ENCODE results near the gene TRIM8. TPM values are rescaled to one million over a fixed set of nuclear protein-coding genes. Genes with fewer than 3 reads are reported as not detected.
A peak's percentile ranks its signal among the peaks of the same experiment; 100 is the strongest.

Gene TRIM8
- total and polyA plus RNA-seq, 2 of the 8 experiments (the other 6 are each of a cell fraction or from before 2014, with no cell fraction given): 24.9 to 38.8 TPM

DNA sequence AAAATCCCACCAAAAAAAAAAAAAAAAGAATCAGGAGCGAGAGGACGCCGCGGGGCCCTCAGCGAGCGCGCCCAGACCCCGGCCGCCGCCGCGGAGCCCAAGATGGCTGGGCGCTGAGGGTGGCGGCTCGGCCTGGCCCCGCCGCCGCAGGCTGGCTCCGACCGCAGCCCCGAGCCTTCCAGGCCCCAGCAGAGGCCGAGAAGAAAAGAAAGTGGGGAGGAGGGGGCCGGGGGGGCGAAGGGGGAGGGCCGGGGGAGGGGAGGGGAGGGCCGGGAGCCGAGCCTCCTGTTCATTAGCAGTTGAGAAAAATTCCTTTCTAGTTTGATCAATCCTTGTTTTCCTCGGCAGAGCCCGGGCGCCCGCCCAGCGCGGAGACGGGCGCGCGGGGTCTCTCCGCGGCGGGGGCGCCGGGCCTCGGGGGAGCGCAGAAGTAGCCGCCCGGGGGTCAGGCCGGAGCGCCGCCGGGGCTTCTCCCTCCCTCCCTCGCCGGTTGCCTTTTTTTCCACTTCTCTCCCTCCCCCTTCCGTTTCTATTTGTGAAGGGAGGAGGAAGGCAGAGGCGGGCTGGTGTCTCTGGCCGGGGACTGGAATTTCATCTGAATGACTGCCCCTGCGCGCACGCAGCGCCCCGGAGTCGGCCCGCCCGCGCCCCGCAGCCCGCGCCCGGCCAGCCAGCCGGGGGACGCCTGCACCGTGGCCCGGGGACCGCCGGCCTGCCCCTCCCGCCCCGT is 778 bp upstream of the TRIM8 start:
- Histone ChIP-seq H3K56ac (replicated peaks; ENCODE audit: insufficient read length, low read depth, low read length) (peak overlapping the region; percentile 73), H3K4me2 (ENCODE audit: insufficient read depth in 1 of 2, low read depth in 2 of 2, low read length in 2 of 2) (peak overlapping the region; percentile 70 to 96), H4K8ac (ENCODE audit: extremely low read depth, insufficient read depth, low read length) (peak overlapping the region; percentile 30; the same call in 1 of the 2 replicates), H3K18ac (ENCODE audit: extremely low read depth, low read length) (no peak overlapping the region), H3K36me3 (ENCODE audit: control insufficient read depth in 2 of 4, insufficient read depth in 4 of 4, low read length in 3 of 4) (no peaks in the 10 kb centered on the region), H2BK120ac (replicated peaks; ENCODE audit: low read depth, low read length) (no peak overlapping the region), H2BK20ac (ENCODE audit: low read length) (no peak overlapping the region), H3K9me3 (ENCODE audit: insufficient read depth in 2 of 2, low read depth in 1 of 2, low read length in 1 of 2) (no peaks in the 10 kb centered on the region), H3K4me1 (replicated peaks in 1 of 4; ENCODE audit: control insufficient read depth in 3 of 4, insufficient read depth in 4 of 4, low read length in 3 of 4) (peaks cover 6 to 23% (median 16%) of the 10 kb centered on the region in 4 experiments), H3K27ac (ENCODE audit: low read depth, low read length) (peak overlapping the region; percentile 51; the same call in 1 of the 2 replicates), H3K23me2 (ENCODE audit: low read depth, low read length) (peaks cover 30% of the 10 kb centered on the region; the same call in 1 of the 2 replicates), H4K5ac (ENCODE audit: insufficient read length, low read depth, low read length) (peak overlapping the region; percentile 29), H3K27me3 (replicated peaks in 1 of 4; ENCODE audit: control insufficient read depth in 3 of 4, extremely low read depth in 1 of 4, insufficient read depth in 3 of 4, low read length in 3 of 4) (no peaks in the 10 kb centered on the region), H3K14ac (ENCODE audit: insufficient read length) (no peak overlapping the region), H2AK5ac (ENCODE audit: low read depth, low read length) (no peak overlapping the region), H4K20me1 (replicated peaks in 1 of 2; ENCODE audit: control insufficient read depth in 1 of 2, insufficient read depth in 2 of 2, low read length in 2 of 2) (peaks cover 13 to 16% of the 10 kb centered on the region in 2 experiments), H3K79me2 (ENCODE audit: control insufficient read depth in 1 of 2, insufficient read depth in 2 of 2, low read length in 2 of 2) (peaks cover 0 to 36% of the 10 kb centered on the region in 2 experiments; a peak in 2 of 4 replicates), H3K79me1 (ENCODE audit: low read depth, low read length) (peaks cover 19% of the 10 kb centered on the region), H3K4me3 (ENCODE audit: extremely low read depth in 1 of 4, insufficient read depth in 2 of 4, low read depth in 3 of 4, low read length in 4 of 4) (peak overlapping the region; percentile 36 to 92 (median 84)), H3K23ac (ENCODE audit: insufficient read length) (no peak overlapping the region), H2BK5ac (ENCODE audit: low read depth, low read length) (no peak overlapping the region), H2BK15ac (ENCODE audit: low read length) (no peak overlapping the region), H3K9ac (replicated peaks in 1 of 4; ENCODE audit: extremely low read depth in 1 of 4, low read depth in 3 of 4, low read length in 3 of 4) (peak overlapping the region; percentile 48 to 88 (median 78)), H2AFZ (ENCODE audit: low read length) (no peak overlapping the region), H3K4ac (replicated peaks; ENCODE audit: insufficient read length, low read depth, low read length) (no peak overlapping the region), H2BK12ac (ENCODE audit: low read depth, low read length) (no peak overlapping the region), H4K91ac (replicated peaks; ENCODE audit: insufficient read length, low read length) (no peak overlapping the region)
- 0% methylated on average over 40 of the region's 76 CpGs; no CpG with 5 or more reads in 1 of the 2 experiments for WGBS, 2 experiments (ENCODE audit: extremely low coverage in 1 of 2, insufficient coverage in 1 of 2, insufficient read length in 1 of 2, insufficient replicate concordance in 2 of 2, low coverage in 1 of 2, low lambda C conversion rate in 2 of 2, missing lambda C conversion rate in 1 of 2)
- peak in 1 of 2 experiments; percentile 72 for DNase-seq (ENCODE audit: low read depth in 1 of 2, low spot score in 2 of 2)
- POLR2A ChIA-PET (ENCODE audit: partially characterized antibody): interaction anchor here (1.2 to 5.6 kb wide), 16 partner anchors 12 to 97 kb away, joined by 3 to 51 read pairs (median 8); partner anchors contain the start of genes ARL3 and SFXN2
- CTCF ChIA-PET (ENCODE audit: partially characterized antibody): interaction anchor here (1.1 to 4.6 kb wide), 10 partner anchors 12 to 35 kb away, joined by 4 to 33 read pairs (median 8); no protein-coding TSS in a partner anchor
- FAIRE-seq: no peak
- no peak for TF ChIP-seq FOSL1 (IDR thresholded peaks at IDR 0.05; ENCODE audit: insufficient read depth, low read depth, low read length)
- no peak for TF ChIP-seq CEBPB (IDR thresholded peaks at IDR 0.05; ENCODE audit: low read depth, low read length)
- TF ChIP-seq POLR2AphosphoS5 (IDR thresholded peaks at IDR 0.05; ENCODE audit: low read depth, low read length): no peak
- no peak for TF ChIP-seq SIX5 (IDR thresholded peaks at IDR 0.05; ENCODE audit: low read depth, low read length)
- TF ChIP-seq, protein P1, sequence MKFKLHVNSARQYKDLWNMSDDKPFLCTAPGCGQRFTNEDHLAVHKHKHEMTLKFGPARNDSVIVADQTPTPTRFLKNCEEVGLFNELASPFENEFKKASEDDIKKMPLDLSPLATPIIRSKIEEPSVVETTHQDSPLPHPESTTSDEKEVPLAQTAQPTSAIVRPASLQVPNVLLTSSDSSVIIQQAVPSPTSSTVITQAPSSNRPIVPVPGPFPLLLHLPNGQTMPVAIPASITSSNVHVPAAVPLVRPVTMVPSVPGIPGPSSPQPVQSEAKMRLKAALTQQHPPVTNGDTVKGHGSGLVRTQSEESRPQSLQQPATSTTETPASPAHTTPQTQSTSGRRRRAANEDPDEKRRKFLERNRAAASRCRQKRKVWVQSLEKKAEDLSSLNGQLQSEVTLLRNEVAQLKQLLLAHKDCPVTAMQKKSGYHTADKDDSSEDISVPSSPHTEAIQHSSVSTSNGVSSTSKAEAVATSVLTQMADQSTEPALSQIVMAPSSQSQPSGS (IDR thresholded peaks at IDR 0.05; ENCODE audit: low read length): no peak
- peak; percentile 70; the same call in 1 of the 2 replicates for TF ChIP-seq YY1 (IDR thresholded peaks at IDR 0.05; ENCODE audit: low read depth, low read length)
- TF ChIP-seq ZNF274 (IDR thresholded peaks at IDR 0.05; ENCODE audit: borderline replicate concordance, extremely low read depth, low read length): no peak
- TF ChIP-seq NANOG (IDR thresholded peaks at IDR 0.05; ENCODE audit: insufficient read depth, low read depth, low read length, poor library complexity, severe bottlenecking): no peak
- TF ChIP-seq TAF7 (optimal IDR thresholded peaks at IDR 0.05; ENCODE audit: borderline replicate concordance, low read depth, low read length): peak; percentile 50
